H1 (cell line): ENCODE data around the gene COMMD7.

Source experiments
- ATF3 ChIP-seq: IDR thresholded peaks from 2 replicates; pipeline ENCODE4 v1.6.1; 2011; ENCODE audit warnings: low read depth, mild to moderate bottlenecking, low read length; ENCODE audit not compliant: insufficient read depth
- CTCF ChIP-seq, 3 experiments: IDR thresholded peaks; 1 replicate in 2 of 3; 2 replicates in 1 of 3; pipeline versions ENCODE4 v1.5.1 to v1.6.1; 2011; ENCODE audit warnings: low read length in 3 of 3, mild to moderate bottlenecking in 3 of 3, inconsistent platforms in 2 of 3, low read depth in 1 of 3, moderate library complexity in 1 of 3; ENCODE audit not compliant: insufficient read depth in 1 of 3; ENCODE audit errors: control extremely low read depth in 1 of 3
- POLR2AphosphoS5 ChIP-seq: IDR thresholded peaks from 2 replicates; pipeline ENCODE4 v1.6.1; 2011; ENCODE audit warnings: low read depth, low read length

- TF ChIP-seq ATF3 (no peak), CTCF (IDR thresholded peaks at IDR 0.05; ENCODE audit: control extremely low read depth in 1 of 3, insufficient read depth in 1 of 3, low read depth in 1 of 3, low read length in 3 of 3) (no peak), POLR2AphosphoS5 (no peak)
Observed at GRCh38 chr20:32790751-32791057, 47.4 kb upstream of the COMMD7 start.
